CD4-positive, alpha-beta T cell (primary cell): ENCODE data around the gene AAMDC. TPM values are rescaled to one million over a fixed set of nuclear protein-coding genes. Genes with fewer than 3 reads are reported as not detected.

Experiments used
- ATAC-seq: fragments of 200-7000 bp; cut with Tn5 transposase; one replicate; pipeline ENCODE4 v1.10.0; 2022; ENCODE audit warnings: mild to moderate bottlenecking; ENCODE audit not compliant: poor library complexity
- CTCF ChIA-PET: fragments of 350-600 bp; sonication (Branson Sonifier 250); formaldehyde crosslinking; loops from one replicate; lab custom pipeline; 2021; ENCODE audit warnings: antibody characterized with exemption, inconsistent platforms; lab: Charles Lee
- POLR2A ChIA-PET: fragments of 350-600 bp; sonication (Branson Sonifier 250); formaldehyde crosslinking; loops from one replicate; lab custom pipeline; 2021; ENCODE audit warnings: antibody characterized with exemption, inconsistent platforms; lab: Charles Lee
- DNase-seq, 14 experiments: peaks; one replicate each; pipeline ENCODE4 v3.0.0-alpha.2; 2013 to 2020; ENCODE audit warnings: mixed read lengths in 2 of 14
- H3K27ac ChIP-seq, 2 donors: one replicate each; pipeline versions ENCODE4 v1.5.1 to v1.7.0; 2013; ENCODE audit warnings: low read length in 2 of 2, low read depth in 1 of 2, mild to moderate bottlenecking in 1 of 2
- H3K27me3 ChIP-seq, 2 experiments: 1 replicate in 1 of 2; 2 replicates in 1 of 2; pipeline versions ENCODE4 v1.6.1 to v1.7.0; 2013; ENCODE audit warnings: low read length in 2 of 2, control low read depth in 1 of 2, mild to moderate bottlenecking in 1 of 2, moderate library complexity in 1 of 2; ENCODE audit not compliant: insufficient read depth in 2 of 2, control insufficient read depth in 1 of 2
- H3K36me3 ChIP-seq: one replicate; pipeline ENCODE4 v1.6.1; 2013; ENCODE audit warnings: low read length, control low read depth; ENCODE audit not compliant: insufficient read depth
- H3K4me1 ChIP-seq: one replicate; pipeline ENCODE4 v1.6.1; 2013; ENCODE audit warnings: low read length, control low read depth; ENCODE audit not compliant: insufficient read depth
- H3K4me3 ChIP-seq: one replicate; pipeline ENCODE4 v1.5.1; 2013; ENCODE audit warnings: mild to moderate bottlenecking, low read length, moderate library complexity
- H3K9me3 ChIP-seq, 2 experiments: 1 replicate in 1 of 2; 2 replicates in 1 of 2; pipeline versions ENCODE4 v1.6.1 to v1.7.0; 2013; ENCODE audit warnings: low read length in 2 of 2, mild to moderate bottlenecking in 2 of 2, control low read depth in 1 of 2, moderate library complexity in 1 of 2; ENCODE audit not compliant: control insufficient read depth in 1 of 2, insufficient read depth in 1 of 2
- H3K27ac Mint-ChIP-seq: one replicate; pipeline ENCODE4 v1.8.0; 2020; ENCODE audit warnings: mixed read lengths
- H3K27me3 Mint-ChIP-seq: one replicate; pipeline ENCODE4 v1.8.0; 2021; ENCODE audit warnings: mixed read lengths
- H3K36me3 Mint-ChIP-seq: one replicate; pipeline ENCODE4 v1.8.0; 2021; ENCODE audit warnings: low read depth, mixed read lengths
- H3K4me1 Mint-ChIP-seq: one replicate; pipeline ENCODE4 v1.8.0; 2021; ENCODE audit warnings: low read depth, mixed read lengths
- H3K4me3 Mint-ChIP-seq: one replicate; pipeline ENCODE4 v1.8.0; 2020; ENCODE audit warnings: mild to moderate bottlenecking, mixed read lengths
- H3K9me3 Mint-ChIP-seq: one replicate; pipeline ENCODE4 v1.8.0; 2020; ENCODE audit warnings: mixed read lengths
- CTCF ChIP-seq: fragments of 200-600 bp; IDR thresholded peaks from one replicate; pipeline ENCODE4 v1.8.0; 2022; ENCODE audit warnings: antibody characterized with exemption, mild to moderate bottlenecking
- intact Hi-C, 2 experiments: fragments of 100-400 bp; cut with DNase I in 1 of 2; cut with micrococcal nuclease in 1 of 2; formaldehyde crosslinking; loops; one replicate each; pipeline versions ENCODE4 v1.15.1 to v1.9.0; 2023 to 2025; cut with DNase I, micrococcal nuclease
- total RNA-seq, 174 experiments: library from RNA in 2 of 174; stranded (reverse) in 2 of 174; gene quantifications; one replicate each; pipeline ENCODE4 v1.2.3 and lab custom pipeline; 2021 to 2026

The AAMDC gene
- total RNA-seq, 2 experiments from 2014 or later: 1.5 to 2.1 TPM

- DNase-seq (no peak), ATAC-seq (no peak)
- Mint-ChIP-seq H3K4me3 (peak overlapping the region; percentile 48), H3K27me3 (no peaks in the 10 kb centered on the region), H3K4me1 (peaks cover 19% of the 10 kb centered on the region), H3K36me3 (peaks cover 24% of the 10 kb centered on the region), H3K9me3 (no peaks in the 10 kb centered on the region), H3K27ac (no peak overlapping the region)
- ChIA-PET CTCF (no interaction called here), POLR2A (interaction anchor here (1.5 kb wide), 1 partner anchor 171 kb away, joined by 3 read pairs; the partner anchor contains the start of gene INTS4)
- H3K36me3 ChIP-seq: no peaks in the 10 kb centered on the region
- H3K27ac ChIP-seq: no peak overlapping the region
- H3K4me1 ChIP-seq: peaks cover 16% of the 10 kb centered on the region
- TF ChIP-seq CTCF: no peak
- H3K27me3 ChIP-seq: no peaks in the 10 kb centered on the region
- H3K4me3 ChIP-seq: no peak overlapping the region
- intact Hi-C loops: loop anchor here in 1 of 2 experiments (5.0 kb wide), 2 partner anchors 364 to 749 kb away; partner anchors contain the start of genes KCTD21, NARS2 and USP35
- no peaks in the 10 kb centered on the region for H3K9me3 ChIP-seq
Observed at GRCh38 chr11:77823775-77824174, 2.8 kb downstream of the AAMDC start.

- Mint-ChIP-seq H3K9me3 (no peaks in the 10 kb centered on the region), H3K36me3 (no peaks in the 10 kb centered on the region), H3K4me3 (no peak overlapping the region), H3K27me3 (no peaks in the 10 kb centered on the region), H3K27ac (no peak overlapping the region), H3K4me1 (no peaks in the 10 kb centered on the region)
- DNase-seq (no peak), ATAC-seq (no peak)
- ChIA-PET POLR2A (no interaction called here), CTCF (no interaction called here)
- H3K9me3 ChIP-seq: no peaks in the 10 kb centered on the region
- H3K27me3 ChIP-seq: no peaks in the 10 kb centered on the region
- H3K4me3 ChIP-seq: no peak overlapping the region
- H3K27ac ChIP-seq: no peak overlapping the region
- intact Hi-C loops: no loop called here
- no peak for TF ChIP-seq CTCF
- no peaks in the 10 kb centered on the region for H3K4me1 ChIP-seq
- no peaks in the 10 kb centered on the region for H3K36me3 ChIP-seq
Observed at GRCh38 chr11:77828926-77829325, 8.0 kb downstream of the AAMDC start.

- Mint-ChIP-seq H3K9me3 (no peaks in the 10 kb centered on the region), H3K4me3 (no peak overlapping the region), H3K27me3 (no peaks in the 10 kb centered on the region), H3K27ac (no peak overlapping the region), H3K4me1 (no peaks in the 10 kb centered on the region), H3K36me3 (no peaks in the 10 kb centered on the region)
- Histone ChIP-seq H3K27me3 (no peaks in the 10 kb centered on the region), H3K4me3 (no peak overlapping the region), H3K4me1 (no peaks in the 10 kb centered on the region), H3K27ac (no peak overlapping the region), H3K9me3 (no peaks in the 10 kb centered on the region), H3K36me3 (no peaks in the 10 kb centered on the region)
- no peak for TF ChIP-seq CTCF
- CTCF ChIA-PET: no interaction called here
- ATAC-seq: no peak
- DNase-seq: peak in 1 of 14 experiments; percentile 18
- POLR2A ChIA-PET: no interaction called here
- intact Hi-C loops: no loop called here
Observed at GRCh38 chr11:77833302-77833701, 12.4 kb downstream of the AAMDC start.
